ENCODE measurements around the gene EPS8L1. TPM values are rescaled to one million over a fixed set of nuclear protein-coding genes. Genes with fewer than 3 reads are reported as not detected.

EPS8L1 gene
- total RNA-seq, 3 donors from 2014 or later (not counting 1 experiment from before 2014, with no cell fraction given) = 8.8 to 15.7 (median 10.0) TPM

DNA sequence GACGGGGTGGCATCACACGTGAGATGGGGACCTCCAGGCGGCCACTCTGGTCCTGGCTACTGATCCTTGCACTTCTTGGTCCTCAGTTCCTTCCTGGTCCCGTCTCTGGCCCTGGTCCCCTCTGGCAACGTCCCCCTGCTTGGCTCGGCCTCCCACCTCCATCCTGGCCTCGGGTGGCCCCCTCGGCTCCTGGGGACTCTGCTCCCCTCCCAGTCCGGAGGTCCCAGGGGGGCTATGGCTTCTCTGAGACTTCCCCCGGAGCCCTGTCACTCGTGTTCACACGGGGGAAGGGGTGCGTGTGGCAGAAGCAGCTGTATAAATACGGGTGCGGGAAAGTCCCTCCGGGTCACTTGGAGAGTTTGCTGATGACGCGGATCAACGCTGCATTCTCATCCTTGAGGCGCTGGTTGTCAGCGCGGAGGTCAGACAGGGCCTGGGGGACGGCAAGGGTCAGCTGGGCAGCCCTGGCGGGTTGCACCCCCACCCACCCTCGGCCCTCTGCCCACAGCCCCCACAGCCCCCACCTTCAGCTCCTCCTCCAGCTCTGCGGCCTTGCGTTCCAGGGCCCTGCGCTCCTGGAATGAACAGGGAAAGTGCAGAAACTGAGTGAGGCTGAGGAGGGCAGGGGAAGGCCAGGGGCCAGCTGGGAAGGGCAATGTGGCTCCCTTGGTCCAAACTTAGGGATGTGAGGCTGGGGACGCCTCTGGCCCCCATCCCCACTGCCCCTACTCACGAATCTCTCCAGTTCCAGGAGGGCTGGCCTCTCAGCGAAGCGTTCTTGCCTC, 15.6 kb downstream of the EPS8L1 start:
- Histone ChIP-seq H3K36me3 (ENCODE audit: control insufficient read depth, insufficient read depth, low read length) (peaks cover 24% of the 10 kb centered on the region), H3K4me3 (ENCODE audit: low read length) (no peak overlapping the region), H3K4me1 (ENCODE audit: control insufficient read depth, insufficient read depth, low read length) (peaks cover 24% of the 10 kb centered on the region), H3K27ac (ENCODE audit: low read length) (no peak overlapping the region), H3K9me3 (ENCODE audit: control insufficient read depth, insufficient read depth, low read length) (no peaks in the 10 kb centered on the region), H3K27me3 (ENCODE audit: control insufficient read depth, insufficient read depth, low read length) (peaks cover 18% of the 10 kb centered on the region)
- no peak for DNase-seq
- intact Hi-C loops (cut with micrococcal nuclease) = no loop called here
- WGBS (ENCODE audit: insufficient coverage) = 96% methylated on average over 31 of the region's 32 CpGs
- Mint-ChIP-seq H3K27ac (no peak overlapping the region), H3K4me1 (peaks cover 20 to 31% of the 10 kb centered on the region in 2 donors), H3K4me3 (no peak overlapping the region), H3K36me3 (no peaks in the 10 kb centered on the region), H3K27me3 (ENCODE audit: low read depth in 2 of 2) (peaks cover 20 to 25% of the 10 kb centered on the region in 2 donors), H3K9me3 (no peaks in the 10 kb centered on the region)
- no peak for ATAC-seq
- TF ChIP-seq, protein P1, sequence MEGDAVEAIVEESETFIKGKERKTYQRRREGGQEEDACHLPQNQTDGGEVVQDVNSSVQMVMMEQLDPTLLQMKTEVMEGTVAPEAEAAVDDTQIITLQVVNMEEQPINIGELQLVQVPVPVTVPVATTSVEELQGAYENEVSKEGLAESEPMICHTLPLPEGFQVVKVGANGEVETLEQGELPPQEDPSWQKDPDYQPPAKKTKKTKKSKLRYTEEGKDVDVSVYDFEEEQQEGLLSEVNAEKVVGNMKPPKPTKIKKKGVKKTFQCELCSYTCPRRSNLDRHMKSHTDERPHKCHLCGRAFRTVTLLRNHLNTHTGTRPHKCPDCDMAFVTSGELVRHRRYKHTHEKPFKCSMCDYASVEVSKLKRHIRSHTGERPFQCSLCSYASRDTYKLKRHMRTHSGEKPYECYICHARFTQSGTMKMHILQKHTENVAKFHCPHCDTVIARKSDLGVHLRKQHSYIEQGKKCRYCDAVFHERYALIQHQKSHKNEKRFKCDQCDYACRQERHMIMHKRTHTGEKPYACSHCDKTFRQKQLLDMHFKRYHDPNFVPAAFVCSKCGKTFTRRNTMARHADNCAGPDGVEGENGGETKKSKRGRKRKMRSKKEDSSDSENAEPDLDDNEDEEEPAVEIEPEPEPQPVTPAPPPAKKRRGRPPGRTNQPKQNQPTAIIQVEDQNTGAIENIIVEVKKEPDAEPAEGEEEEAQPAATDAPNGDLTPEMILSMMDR (IDR thresholded peaks at IDR 0.05) = no peak

DNA sequence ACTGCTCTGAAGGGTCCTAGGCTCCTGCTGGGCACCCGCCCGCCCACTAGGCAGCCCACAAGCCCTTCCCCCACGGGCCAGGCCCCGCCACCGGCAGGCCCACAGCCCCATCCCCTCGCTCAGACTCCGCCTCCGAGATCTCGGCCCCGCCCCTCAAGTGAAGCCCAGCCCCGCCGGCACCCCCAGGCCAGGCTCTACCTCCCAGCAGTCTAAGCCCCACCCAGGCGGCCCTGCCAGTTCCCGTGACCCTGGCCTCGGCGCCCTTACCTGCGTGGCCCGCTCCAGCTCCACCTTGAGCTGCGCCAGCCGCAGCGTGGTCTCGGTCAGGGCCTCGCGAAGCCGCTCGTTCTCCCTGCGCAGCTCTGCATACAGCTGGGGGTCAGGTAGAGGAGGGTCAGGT, 16.3 kb downstream of the EPS8L1 start:
- Histone ChIP-seq H3K9me3 (ENCODE audit: control insufficient read depth, insufficient read depth, low read length) (no peaks in the 10 kb centered on the region), H3K27me3 (ENCODE audit: control insufficient read depth, insufficient read depth, low read length) (peaks cover 15% of the 10 kb centered on the region), H3K27ac (ENCODE audit: low read length) (no peak overlapping the region), H3K4me3 (ENCODE audit: low read length) (no peak overlapping the region), H3K4me1 (ENCODE audit: control insufficient read depth, insufficient read depth, low read length) (peaks cover 18% of the 10 kb centered on the region), H3K36me3 (ENCODE audit: control insufficient read depth, insufficient read depth, low read length) (peaks cover 24% of the 10 kb centered on the region)
- no peaks in the 10 kb centered on the region for H3K36me3 Mint-ChIP-seq
- TF ChIP-seq, protein P1 (IDR thresholded peaks at IDR 0.05) = no peak
- 94% methylated on average over 27 of the region's 27 CpGs for WGBS (ENCODE audit: insufficient coverage)
- ATAC-seq (no peak), DNase-seq (no peak)
- H3K27ac Mint-ChIP-seq = no peak overlapping the region
- H3K27me3 Mint-ChIP-seq (ENCODE audit: low read depth in 2 of 2) = peaks cover 20 to 25% of the 10 kb centered on the region in 2 donors
- intact Hi-C loops (cut with micrococcal nuclease) = no loop called here
- no peaks in the 10 kb centered on the region for H3K9me3 Mint-ChIP-seq
- no peak overlapping the region for H3K4me3 Mint-ChIP-seq
- peaks cover 19 to 30% of the 10 kb centered on the region in 2 donors for H3K4me1 Mint-ChIP-seq

GRCh38 chr19:55092423-55093318, 17.0 kb downstream of the EPS8L1 start:
- H3K9me3 Mint-ChIP-seq = no peaks in the 10 kb centered on the region
- no peaks in the 10 kb centered on the region for H3K36me3 Mint-ChIP-seq
- WGBS (ENCODE audit: insufficient coverage) = 98% methylated on average over 41 of the region's 49 CpGs
- no peak overlapping the region for H3K4me3 ChIP-seq (ENCODE audit: low read length)
- TF ChIP-seq, protein P1 (IDR thresholded peaks at IDR 0.05) = no peak
- H3K27ac Mint-ChIP-seq = no peak overlapping the region
- H3K4me1 ChIP-seq (ENCODE audit: control insufficient read depth, insufficient read depth, low read length) = peaks cover 11% of the 10 kb centered on the region
- no peak overlapping the region for H3K27ac ChIP-seq (ENCODE audit: low read length)
- peaks cover 24% of the 10 kb centered on the region for H3K36me3 ChIP-seq (ENCODE audit: control insufficient read depth, insufficient read depth, low read length)
- no peaks in the 10 kb centered on the region for H3K9me3 ChIP-seq (ENCODE audit: control insufficient read depth, insufficient read depth, low read length)
- intact Hi-C loops (cut with micrococcal nuclease) = no loop called here
- no peak overlapping the region for H3K4me3 Mint-ChIP-seq
- peaks cover 8% of the 10 kb centered on the region for H3K27me3 ChIP-seq (ENCODE audit: control insufficient read depth, insufficient read depth, low read length)
- no peak for DNase-seq
- no peak for ATAC-seq
- peaks cover 19 to 20% of the 10 kb centered on the region in 2 donors for H3K27me3 Mint-ChIP-seq (ENCODE audit: low read depth in 2 of 2)
- H3K4me1 Mint-ChIP-seq = peaks cover 12 to 26% of the 10 kb centered on the region in 2 donors

Data from natural killer cell (primary cell).